ENCODE results near the gene CDAN1.

DNA sequence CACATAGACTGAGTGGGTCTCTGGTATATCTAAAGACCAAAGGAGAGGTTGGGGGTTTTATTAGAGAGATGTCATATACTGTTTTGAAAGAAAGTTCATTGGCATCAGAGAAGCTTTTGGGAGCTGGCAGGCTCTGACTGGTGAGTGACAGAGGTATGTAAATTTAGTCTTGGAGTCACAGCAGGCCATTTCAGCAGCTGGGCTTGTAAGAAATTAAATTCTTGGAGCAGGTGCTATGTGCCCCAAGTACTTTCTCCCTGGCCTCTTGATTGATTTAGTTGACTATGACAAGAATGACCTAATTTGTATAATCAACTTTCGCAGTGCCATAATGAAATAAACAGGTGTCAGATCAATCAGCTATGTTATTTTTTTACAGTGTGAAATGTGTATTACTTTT, 47.8 kb upstream of the CDAN1 start:
- TF ChIP-seq, protein P1, sequence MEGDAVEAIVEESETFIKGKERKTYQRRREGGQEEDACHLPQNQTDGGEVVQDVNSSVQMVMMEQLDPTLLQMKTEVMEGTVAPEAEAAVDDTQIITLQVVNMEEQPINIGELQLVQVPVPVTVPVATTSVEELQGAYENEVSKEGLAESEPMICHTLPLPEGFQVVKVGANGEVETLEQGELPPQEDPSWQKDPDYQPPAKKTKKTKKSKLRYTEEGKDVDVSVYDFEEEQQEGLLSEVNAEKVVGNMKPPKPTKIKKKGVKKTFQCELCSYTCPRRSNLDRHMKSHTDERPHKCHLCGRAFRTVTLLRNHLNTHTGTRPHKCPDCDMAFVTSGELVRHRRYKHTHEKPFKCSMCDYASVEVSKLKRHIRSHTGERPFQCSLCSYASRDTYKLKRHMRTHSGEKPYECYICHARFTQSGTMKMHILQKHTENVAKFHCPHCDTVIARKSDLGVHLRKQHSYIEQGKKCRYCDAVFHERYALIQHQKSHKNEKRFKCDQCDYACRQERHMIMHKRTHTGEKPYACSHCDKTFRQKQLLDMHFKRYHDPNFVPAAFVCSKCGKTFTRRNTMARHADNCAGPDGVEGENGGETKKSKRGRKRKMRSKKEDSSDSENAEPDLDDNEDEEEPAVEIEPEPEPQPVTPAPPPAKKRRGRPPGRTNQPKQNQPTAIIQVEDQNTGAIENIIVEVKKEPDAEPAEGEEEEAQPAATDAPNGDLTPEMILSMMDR (IDR thresholded peaks at IDR 0.05), result no peak
- TF ChIP-seq EP300 (IDR thresholded peaks at IDR 0.05), result no peak
- no peak for TF ChIP-seq POLR2A (IDR thresholded peaks at IDR 0.05)

Data from stomach (tissue), 4 donors.